Measurements from ENCODE around the gene TUBA1C. TPM values are rescaled to one million over a fixed set of nuclear protein-coding genes. Genes with fewer than 3 reads are reported as not detected.

Gene TUBA1C
- total RNA-seq, 2 experiments from 2014 or later: 23.4 to 28.9 TPM

- intact Hi-C loops (cut with DNase I, micrococcal nuclease): no loop called here
- ChIA-PET CTCF (no interaction called here), POLR2A (no interaction called here)
- peaks cover 1% of the 10 kb centered on the region for H3K4me1 ChIP-seq (ENCODE audit: insufficient read depth, low read length)
- no peaks in the 10 kb centered on the region for H3K27me3 ChIP-seq (ENCODE audit: control insufficient read depth in 1 of 2, insufficient read depth in 2 of 2, low read length in 2 of 2)
- H3K9me3 Mint-ChIP-seq: no peaks in the 10 kb centered on the region
- H3K36me3 Mint-ChIP-seq (ENCODE audit: low read depth): peaks cover 45% of the 10 kb centered on the region
- no peak overlapping the region for H3K27ac ChIP-seq (ENCODE audit: low read depth in 1 of 2, low read length in 2 of 2)
- peaks cover 3% of the 10 kb centered on the region for H3K4me1 Mint-ChIP-seq (ENCODE audit: low read depth)
- DNase-seq (no peak), ATAC-seq (ENCODE audit: poor library complexity) (no peak)
- no peaks in the 10 kb centered on the region for H3K9me3 ChIP-seq (ENCODE audit: control insufficient read depth in 1 of 2, insufficient read depth in 1 of 2, low read length in 2 of 2)
- no peak overlapping the region for H3K4me3 Mint-ChIP-seq
- no peak overlapping the region for H3K4me3 ChIP-seq (ENCODE audit: low read length)
- no peaks in the 10 kb centered on the region for H3K27me3 Mint-ChIP-seq
- TF ChIP-seq, protein P1, sequence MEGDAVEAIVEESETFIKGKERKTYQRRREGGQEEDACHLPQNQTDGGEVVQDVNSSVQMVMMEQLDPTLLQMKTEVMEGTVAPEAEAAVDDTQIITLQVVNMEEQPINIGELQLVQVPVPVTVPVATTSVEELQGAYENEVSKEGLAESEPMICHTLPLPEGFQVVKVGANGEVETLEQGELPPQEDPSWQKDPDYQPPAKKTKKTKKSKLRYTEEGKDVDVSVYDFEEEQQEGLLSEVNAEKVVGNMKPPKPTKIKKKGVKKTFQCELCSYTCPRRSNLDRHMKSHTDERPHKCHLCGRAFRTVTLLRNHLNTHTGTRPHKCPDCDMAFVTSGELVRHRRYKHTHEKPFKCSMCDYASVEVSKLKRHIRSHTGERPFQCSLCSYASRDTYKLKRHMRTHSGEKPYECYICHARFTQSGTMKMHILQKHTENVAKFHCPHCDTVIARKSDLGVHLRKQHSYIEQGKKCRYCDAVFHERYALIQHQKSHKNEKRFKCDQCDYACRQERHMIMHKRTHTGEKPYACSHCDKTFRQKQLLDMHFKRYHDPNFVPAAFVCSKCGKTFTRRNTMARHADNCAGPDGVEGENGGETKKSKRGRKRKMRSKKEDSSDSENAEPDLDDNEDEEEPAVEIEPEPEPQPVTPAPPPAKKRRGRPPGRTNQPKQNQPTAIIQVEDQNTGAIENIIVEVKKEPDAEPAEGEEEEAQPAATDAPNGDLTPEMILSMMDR (IDR thresholded peaks at IDR 0.05): no peak
- H3K27ac Mint-ChIP-seq: no peak overlapping the region
- peaks cover 45% of the 10 kb centered on the region for H3K36me3 ChIP-seq (ENCODE audit: insufficient read depth, low read length)
Observed at GRCh38 chr12:49272790-49273725, 8.2 kb downstream of the TUBA1C start.

- no peak overlapping the region for H3K27ac Mint-ChIP-seq
- H3K4me3 Mint-ChIP-seq: no peak overlapping the region
- ATAC-seq (ENCODE audit: poor library complexity) (no peak), DNase-seq (no peak)
- Histone ChIP-seq H3K36me3 (ENCODE audit: insufficient read depth, low read length) (peaks cover 45% of the 10 kb centered on the region), H3K27ac (ENCODE audit: low read depth in 1 of 2, low read length in 2 of 2) (no peak overlapping the region), H3K9me3 (ENCODE audit: control insufficient read depth in 1 of 2, insufficient read depth in 1 of 2, low read length in 2 of 2) (no peaks in the 10 kb centered on the region), H3K4me3 (ENCODE audit: low read length) (no peak overlapping the region), H3K4me1 (ENCODE audit: insufficient read depth, low read length) (no peaks in the 10 kb centered on the region), H3K27me3 (ENCODE audit: control insufficient read depth in 1 of 2, insufficient read depth in 2 of 2, low read length in 2 of 2) (no peaks in the 10 kb centered on the region)
- H3K36me3 Mint-ChIP-seq (ENCODE audit: low read depth): peaks cover 39% of the 10 kb centered on the region
- intact Hi-C loops (cut with DNase I, micrococcal nuclease): no loop called here
- ChIA-PET POLR2A (no interaction called here), CTCF (no interaction called here)
- no peaks in the 10 kb centered on the region for H3K4me1 Mint-ChIP-seq (ENCODE audit: low read depth)
- TF ChIP-seq, protein P1 (IDR thresholded peaks at IDR 0.05): no peak
- H3K27me3 Mint-ChIP-seq: no peaks in the 10 kb centered on the region
- H3K9me3 Mint-ChIP-seq: no peaks in the 10 kb centered on the region
Observed at GRCh38 chr12:49273726-49274395, 9.0 kb downstream of the TUBA1C start.

DNA sequence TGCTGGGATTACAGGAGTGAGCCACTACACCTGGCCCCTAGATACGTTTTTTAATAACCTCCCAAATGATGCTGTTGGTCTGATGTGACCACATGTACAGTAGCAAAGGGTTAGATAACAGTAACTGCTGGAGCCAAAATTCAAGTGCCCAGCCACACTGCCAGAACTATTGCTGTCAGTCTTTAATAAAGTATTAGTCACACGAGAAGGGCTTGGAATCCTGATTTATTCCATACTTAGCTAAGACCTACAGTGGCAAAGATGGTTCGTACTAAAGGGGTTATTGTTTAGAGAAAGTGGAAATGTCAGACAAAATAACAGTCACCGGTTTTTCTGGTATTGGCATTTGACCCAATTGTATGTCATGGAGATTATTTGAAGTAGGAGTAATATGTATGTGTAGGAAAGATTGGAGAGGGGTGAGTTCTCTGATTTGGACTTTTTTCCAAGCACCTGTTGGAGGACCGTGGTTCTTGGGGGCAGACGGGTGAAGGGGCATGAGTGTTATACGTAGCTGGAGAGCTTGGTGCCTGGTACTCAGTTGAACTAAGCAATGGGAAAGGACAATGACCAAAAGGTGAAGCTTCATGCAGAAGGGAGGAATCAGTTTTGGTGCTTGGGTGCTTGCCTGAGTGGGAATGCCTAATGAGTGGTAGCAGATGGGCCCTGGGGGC, 9.7 kb downstream of the TUBA1C start:
- ATAC-seq (ENCODE audit: poor library complexity) (no peak), DNase-seq (no peak)
- Histone ChIP-seq H3K4me1 (ENCODE audit: insufficient read depth, low read length) (no peaks in the 10 kb centered on the region), H3K27ac (ENCODE audit: low read depth in 1 of 2, low read length in 2 of 2) (no peak overlapping the region), H3K4me3 (ENCODE audit: low read length) (no peak overlapping the region), H3K9me3 (ENCODE audit: control insufficient read depth in 1 of 2, insufficient read depth in 1 of 2, low read length in 2 of 2) (no peaks in the 10 kb centered on the region), H3K27me3 (ENCODE audit: control insufficient read depth in 1 of 2, insufficient read depth in 2 of 2, low read length in 2 of 2) (no peaks in the 10 kb centered on the region), H3K36me3 (ENCODE audit: insufficient read depth, low read length) (peaks cover 43% of the 10 kb centered on the region)
- no peaks in the 10 kb centered on the region for H3K9me3 Mint-ChIP-seq
- peaks cover 32% of the 10 kb centered on the region for H3K36me3 Mint-ChIP-seq (ENCODE audit: low read depth)
- H3K4me1 Mint-ChIP-seq (ENCODE audit: low read depth): no peaks in the 10 kb centered on the region
- peaks cover 4% of the 10 kb centered on the region for H3K27me3 Mint-ChIP-seq
- intact Hi-C loops (cut with DNase I, micrococcal nuclease): no loop called here
- ChIA-PET POLR2A (interaction anchor here (1.5 kb wide), 1 partner anchor 9 kb away, joined by 5 read pairs; the partner anchor contains the start of gene TUBA1C), CTCF (interaction anchor here (0.5 kb wide), 1 partner anchor 51 kb away, joined by 6 read pairs; no protein-coding TSS in a partner anchor)
- no peak overlapping the region for H3K4me3 Mint-ChIP-seq
- TF ChIP-seq, protein P1 (IDR thresholded peaks at IDR 0.05): no peak
- no peak overlapping the region for H3K27ac Mint-ChIP-seq
